K562 (cell line): ENCODE results near the gene WNK1. TPM values are rescaled to one million over a fixed set of nuclear protein-coding genes. Genes with fewer than 3 reads are reported as not detected.
A peak's percentile ranks its signal among the peaks of the same experiment; 100 is the strongest.

Source experiments
- ATAC-seq: fragments of 200-7000 bp; cut with Tn5 transposase; 3 replicates; pipeline ENCODE4 v1.9.1; 2020; ENCODE audit warnings: moderate library complexity
- BruUV-seq: library from RNA; stranded (reverse); fragments of 400-500 nt; replicated peaks from 2 replicates; lab custom pipeline; 2021; lab: Mats Ljungman, UMichigan
- CTCF ChIA-PET: fragments of 300-600 bp; formaldehyde crosslinking; extraction: SDS; loops from one replicate; lab custom pipeline; 2021; ENCODE audit warnings: low intra/inter-chr PET ratio; lab: Yijun Ruan, JAX
- POLR2A ChIA-PET: fragments of 300-600, 350-650 bp; sonication (Branson Sonifier 250); formaldehyde crosslinking; extraction: SDS; loops from one replicate; lab custom pipeline; 2021; ENCODE audit warnings: antibody characterized with exemption, inconsistent platforms; lab: Yijun Ruan, JAX
- DNase-seq, 4 experiments: peaks; one replicate each; pipeline versions ENCODE4 v3.0.0 to v3.0.0-alpha.2; 2011 to 2018; ENCODE audit warnings: low spot score in 3 of 4, mixed read lengths in 3 of 4; ENCODE audit errors: extremely low read depth in 1 of 4
- FAIRE-seq: peaks from 2 replicates; lab custom pipeline; 2011; peaks lifted over from hg19 to GRCh38; lab: Jason Lieb, UNC
- H2AFZ ChIP-seq: 2 replicates; pipeline ENCODE4 v1.6.0; 2011; ENCODE audit warnings: low read depth, low read length, control low read depth, inconsistent platforms
- H3K27ac ChIP-seq: fragments of 200-600 bp; 3 replicates; pipeline ENCODE4 v1.8.0; 2011; ENCODE audit warnings: low read depth, mild to moderate bottlenecking, control low read depth, inconsistent platforms, low read length, moderate library complexity, mixed read lengths; ENCODE audit errors: extremely low read depth
- H3K27me3 ChIP-seq, 2 experiments: fragments of 300-600 bp in 1 of 2; 2 replicates in 1 of 2; 3 replicates in 1 of 2; pipeline versions ENCODE4 v1.6.0 to v1.8.0; 2011; ENCODE audit warnings: inconsistent platforms in 2 of 2, low read length in 2 of 2, mild to moderate bottlenecking in 1 of 2, mixed read lengths in 1 of 2, moderate library complexity in 1 of 2; ENCODE audit not compliant: control insufficient read depth in 2 of 2, insufficient read depth in 2 of 2
- H3K36me3 ChIP-seq: fragments of 300-600 bp; 3 replicates; pipeline ENCODE4 v1.8.0; 2011; ENCODE audit warnings: mild to moderate bottlenecking, low read length, inconsistent platforms; ENCODE audit not compliant: control insufficient read depth, insufficient read depth
- H3K4me1 ChIP-seq, 2 experiments: fragments of 200-600 bp in 1 of 2; replicated peaks in 1 of 2; 2 replicates in 1 of 2; 3 replicates in 1 of 2; pipeline versions ENCODE4 v1.5.1 to v1.8.0; 2011; ENCODE audit warnings: inconsistent platforms in 2 of 2, low read length in 2 of 2, mild to moderate bottlenecking in 1 of 2, mixed read lengths in 1 of 2, moderate library complexity in 1 of 2; ENCODE audit not compliant: control insufficient read depth in 2 of 2, insufficient read depth in 2 of 2
- H3K4me2 ChIP-seq: 2 replicates; pipeline ENCODE4 v1.6.1; 2011; ENCODE audit warnings: low read length, control low read depth, inconsistent platforms, mixed read lengths; ENCODE audit not compliant: insufficient read depth
- H3K4me3 ChIP-seq: fragments of 200-600 bp; sonication (generic), shearing (Covaris generic); 2 replicates; pipeline ENCODE4 v1.5.1; 2016; ENCODE audit warnings: control low read depth, inconsistent platforms
- H3K79me2 ChIP-seq: fragments of 200-600 bp; 3 replicates; pipeline ENCODE4 v1.8.0; 2011; ENCODE audit warnings: low read length, inconsistent platforms; ENCODE audit not compliant: control insufficient read depth, insufficient read depth
- H3K9ac ChIP-seq, 2 experiments: 2 replicates each; pipeline versions ENCODE4 v1.6.0 to v1.6.1; 2011; ENCODE audit warnings: low read depth in 2 of 2, low read length in 2 of 2, control low read depth in 1 of 2, inconsistent platforms in 1 of 2, mild to moderate bottlenecking in 1 of 2, mixed read lengths in 1 of 2; ENCODE audit not compliant: insufficient read depth in 1 of 2
- H3K9me1 ChIP-seq: one replicate; pipeline ENCODE4 v1.6.0; 2011; ENCODE audit warnings: inconsistent platforms, mild to moderate bottlenecking, low read length, moderate library complexity; ENCODE audit not compliant: control insufficient read depth, insufficient read depth
- H3K9me3 ChIP-seq: replicated peaks from 2 replicates; pipeline ENCODE4 v1.5.1; 2011; ENCODE audit warnings: low read depth, low read length, inconsistent platforms; ENCODE audit not compliant: control insufficient read depth, insufficient read depth
- H4K20me1 ChIP-seq: replicated peaks from 2 replicates; pipeline ENCODE4 v1.6.1; 2011; ENCODE audit warnings: low read length, inconsistent platforms, mixed read lengths; ENCODE audit not compliant: control insufficient read depth, insufficient read depth
- BRF2 ChIP-seq: IDR thresholded peaks from 3 replicates; pipeline ENCODE4 v1.6.1; 2011; ENCODE audit warnings: borderline replicate concordance, mild to moderate bottlenecking; ENCODE audit not compliant: insufficient read length, insufficient read depth
- FOXP1 ChIP-seq: sonication (generic); formaldehyde crosslinking; IDR thresholded peaks from 2 replicates; pipeline ENCODE4 v1.8.0; 2022; ENCODE audit warnings: mild to moderate bottlenecking, missing genetic modification reagents
- MAFG ChIP-seq: fragments of 450-650 bp; conservative IDR thresholded peaks from 2 replicates; pipeline ENCODE4 v1.6.1; 2016; ENCODE audit warnings: missing genetic modification characterization, missing compliant biosample characterization
- MCM2 ChIP-seq: fragments of 450-650 bp; IDR thresholded peaks from 2 replicates; pipeline ENCODE4 v1.6.1; 2017; ENCODE audit warnings: low read depth, mild to moderate bottlenecking
- NFRKB ChIP-seq: fragments of 450-650 bp; IDR thresholded peaks from 2 replicates; pipeline ENCODE4 v1.6.1; 2016; ENCODE audit warnings: low read depth
- NFYB ChIP-seq: IDR thresholded peaks from 2 replicates; pipeline ENCODE4 v1.6.1; 2011; ENCODE audit warnings: mild to moderate bottlenecking, moderate library complexity; ENCODE audit not compliant: insufficient read length; ENCODE audit errors: extremely low read depth
- NKRF ChIP-seq: fragments of 450-650 bp; IDR thresholded peaks from 2 replicates; pipeline ENCODE4 v1.6.1; 2016; ENCODE audit warnings: borderline replicate concordance
- PRMT5 ChIP-seq: sonication (generic); formaldehyde crosslinking; IDR thresholded peaks from 2 replicates; pipeline ENCODE4 v1.5.0; 2020; ENCODE audit warnings: missing genetic modification reagents
- RBBP5 ChIP-seq: fragments of 200-600 bp; sonication (generic); IDR thresholded peaks from 2 replicates; pipeline ENCODE4 v1.6.1; 2012; ENCODE audit warnings: borderline replicate concordance, mild to moderate bottlenecking, low read length, control low read depth, inconsistent platforms; ENCODE audit not compliant: insufficient read depth, poor library complexity, severe bottlenecking
- ZNF316 ChIP-seq: fragments of 450-650 bp; IDR thresholded peaks from 2 replicates; pipeline ENCODE4 v1.6.1; 2016
- ZNF75A ChIP-seq: fragments of 450-650 bp; formaldehyde crosslinking; IDR thresholded peaks from 2 replicates; pipeline ENCODE4 v1.4.0; 2020; ENCODE audit warnings: mild to moderate bottlenecking
- WGBS: fragments of 100-300 bp; shearing (Covaris generic); methylation state at CpG from one replicate; pipeline ENCODE4 v1.1.6; 2016; ENCODE audit warnings: low coverage, mixed read lengths; ENCODE audit not compliant: insufficient coverage; ENCODE audit errors: missing lambda C conversion rate; 5-methylcytosine and 5-hydroxymethylcytosine counted together
- in situ Hi-C: fragments of 300-500 bp; cut with MboI; formaldehyde crosslinking; loops from 4 replicates; pipeline ENCODE4 v1.15.0; 2018; ENCODE audit warnings: inconsistent platforms, mixed read lengths
- intact Hi-C: fragments of 100-400 bp; cut with micrococcal nuclease; formaldehyde crosslinking; loops from 2 replicates; pipeline ENCODE4 v1.14.2; 2022
- polyA plus RNA-seq, 8 experiments: library from polyadenylated mRNA; depleted of rRNA in 4 of 8; stranded (reverse) in 5 of 8; unstranded in 3 of 8; fragments of >200 nt; fragmentation: Nextera tagmentation in 2 of 8; fragmentation: Illumina TruSeq in 1 of 8; extraction: Ambion mirVana in 2 of 8; extraction: Trizol in 1 of 8; gene quantifications; 2 replicates each; pipeline versions ENCODE4 v1.2.1 to v1.2.3, GENCODE V29; 2011 to 2014; ENCODE audit warnings: inconsistent platforms in 1 of 8, missing spikeins in 1 of 8
- total RNA-seq, 7 experiments: library from RNA; depleted of rRNA in 6 of 7; stranded (reverse); fragments of >200 nt in 6 of 7; fragmentation: Illumina TruSeq in 2 of 7; extraction: Trizol in 2 of 7; gene quantifications; 2 replicates each; pipeline versions ENCODE4 v1.2.1 to v1.2.3, GENCODE V29; 2011 to 2021; ENCODE audit warnings: low replicate concordance in 1 of 7

The WNK1 gene
- total and polyA plus RNA-seq, 9 of the 15 experiments (the other 6 are each of a cell fraction or from before 2014, with no cell fraction given): 4.3 to 73.9 (median 31.0) TPM

- no peak for TF ChIP-seq NFRKB
- no peak for TF ChIP-seq FOXP1 (CRISPR knock-in tag)
- no peak for TF ChIP-seq ZNF75A (CRISPR knock-in tag)
- no peak for TF ChIP-seq NFYB
- TF ChIP-seq MCM2: no peak
- no peak for TF ChIP-seq PRMT5 (CRISPR knock-in tag)
- TF ChIP-seq RBBP5: no peak
- TF ChIP-seq MAFG: peak; percentile 49
- TF ChIP-seq NKRF: no peak
Measured at GRCh38 chr12:863285-863684, 110.9 kb downstream of the WNK1 start (continued).

- Histone ChIP-seq H3K9me3 (no peaks in the 10 kb centered on the region), H3K4me3 (no peak overlapping the region), H3K4me2 (no peak overlapping the region), H2AFZ (no peak overlapping the region), H3K79me2 (no peaks in the 10 kb centered on the region), H3K9ac (no peak overlapping the region), H3K27me3 (no peaks in the 10 kb centered on the region), H3K36me3 (peaks cover 79% of the 10 kb centered on the region), H3K9me1 (no peaks in the 10 kb centered on the region), H4K20me1 (no peaks in the 10 kb centered on the region), H3K4me1 (no peaks in the 10 kb centered on the region), H3K27ac (no peak overlapping the region)
- WGBS: 79% methylated on average over 1 of the region's 1 CpG
- in situ Hi-C loops (no loop called here), intact Hi-C loops (no loop called here)
- TF ChIP-seq BRF2: no peak
- TF ChIP-seq ZNF316: peak; percentile 73
- 0 out of 2 replicates have a peak, but pooled peaks have one; percentile 14 for TF ChIP-seq MAFG
- no peak for DNase-seq
- no peak for ATAC-seq
- FAIRE-seq: no peak
- ChIA-PET CTCF (no interaction called here), POLR2A (interaction anchor here (0.7 to 1.4 kb wide), 2 partner anchors 13 to 1074 kb away, joined by 3 to 5 read pairs; no protein-coding TSS in a partner anchor)
- no TSS peak for BruUV-seq
Measured at GRCh38 chr12:865614-866013, 113.2 kb downstream of the WNK1 start.
